ENCODE measurements around the gene ATG16L2.

DNA sequence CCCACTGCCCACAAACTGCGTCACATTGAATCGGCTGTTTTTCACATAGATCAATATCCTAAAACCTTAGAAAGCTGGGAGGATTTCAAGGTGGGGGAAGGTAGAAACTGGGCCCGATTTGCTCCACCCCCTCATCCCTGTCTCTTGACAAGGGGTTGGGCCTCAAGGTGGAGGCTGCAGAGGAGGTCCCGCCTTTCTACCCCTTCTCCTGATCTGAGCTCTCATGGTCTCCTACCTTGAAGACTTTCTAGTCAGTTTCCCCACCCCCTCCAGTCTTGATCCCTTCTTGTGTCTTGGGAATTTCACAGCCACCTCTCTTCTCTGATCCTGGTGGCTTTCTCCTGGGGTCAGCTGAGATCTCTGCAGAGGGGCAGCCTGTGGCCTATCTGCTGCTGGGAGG, 15.8 kb upstream of the ATG16L2 start:
- TF ChIP-seq, protein P1, sequence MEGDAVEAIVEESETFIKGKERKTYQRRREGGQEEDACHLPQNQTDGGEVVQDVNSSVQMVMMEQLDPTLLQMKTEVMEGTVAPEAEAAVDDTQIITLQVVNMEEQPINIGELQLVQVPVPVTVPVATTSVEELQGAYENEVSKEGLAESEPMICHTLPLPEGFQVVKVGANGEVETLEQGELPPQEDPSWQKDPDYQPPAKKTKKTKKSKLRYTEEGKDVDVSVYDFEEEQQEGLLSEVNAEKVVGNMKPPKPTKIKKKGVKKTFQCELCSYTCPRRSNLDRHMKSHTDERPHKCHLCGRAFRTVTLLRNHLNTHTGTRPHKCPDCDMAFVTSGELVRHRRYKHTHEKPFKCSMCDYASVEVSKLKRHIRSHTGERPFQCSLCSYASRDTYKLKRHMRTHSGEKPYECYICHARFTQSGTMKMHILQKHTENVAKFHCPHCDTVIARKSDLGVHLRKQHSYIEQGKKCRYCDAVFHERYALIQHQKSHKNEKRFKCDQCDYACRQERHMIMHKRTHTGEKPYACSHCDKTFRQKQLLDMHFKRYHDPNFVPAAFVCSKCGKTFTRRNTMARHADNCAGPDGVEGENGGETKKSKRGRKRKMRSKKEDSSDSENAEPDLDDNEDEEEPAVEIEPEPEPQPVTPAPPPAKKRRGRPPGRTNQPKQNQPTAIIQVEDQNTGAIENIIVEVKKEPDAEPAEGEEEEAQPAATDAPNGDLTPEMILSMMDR (IDR thresholded peaks at IDR 0.05) = no peak
- TF ChIP-seq POLR2AphosphoS5 (IDR thresholded peaks at IDR 0.05; ENCODE audit: insufficient read depth in 1 of 2, low read depth in 1 of 2) = no peak
- no peak for TF ChIP-seq POLR2A (IDR thresholded peaks at IDR 0.05)

All from vagina (tissue), 2 donors.